Body of pancreas (tissue), 4 donors: Measurements from ENCODE around the gene NCOA3. TPM values are rescaled to one million over a fixed set of nuclear protein-coding genes. Genes with fewer than 3 reads are reported as not detected.
A peak's percentile ranks its signal among the peaks of the same experiment; 100 is the strongest.

Source experiments
- ATAC-seq: fragments of 150-250 bp; one replicate; pipeline ENCODE4 v1.9.1; 2016
- DNase-seq, 4 donors: peaks; one replicate each; pipeline ENCODE4 v3.0.0-alpha.2; 2019
- H3K27ac ChIP-seq, 4 donors: fragments of 200-600 bp; sonication (generic); 1 replicate in 3 of 4; 2 replicates in 1 of 4; pipeline versions ENCODE4 v1.5.1 to v1.6.1; 2016 to 2019; ENCODE audit warnings: mild to moderate bottlenecking in 1 of 4, mixed read lengths in 1 of 4, moderate library complexity in 1 of 4
- H3K27me3 ChIP-seq, 2 donors: fragments of 200-600 bp; sonication (generic); one replicate each; pipeline ENCODE4 v1.6.0; 2016; ENCODE audit warnings: mild to moderate bottlenecking in 1 of 2
- H3K36me3 ChIP-seq, 2 donors: fragments of 200-600 bp; sonication (generic); replicated peaks in 1 of 2; 2 replicates each; pipeline ENCODE4 v1.5.1; 2016; ENCODE audit warnings: low read depth in 2 of 2; ENCODE audit not compliant: insufficient read depth in 1 of 2
- H3K4me1 ChIP-seq: fragments of 200-600 bp; sonication (generic); one replicate; pipeline ENCODE4 v1.6.0; 2016
- H3K4me3 ChIP-seq, 2 donors: fragments of 200-600 bp; sonication (generic); 1 replicate in 1 of 2; 2 replicates in 1 of 2; pipeline ENCODE4 v1.5.1; 2016 to 2019
- H3K9me3 ChIP-seq, 3 donors: fragments of 200-600 bp; sonication (generic); 1 replicate in 2 of 3; 2 replicates in 1 of 3; pipeline ENCODE4 v1.5.1; 2016
- POLR2A ChIP-seq, 3 donors: fragments of 450-650 bp; IDR thresholded peaks; one replicate each; pipeline ENCODE4 v1.6.1; 2016; ENCODE audit warnings: antibody characterized with exemption in 3 of 3, mild to moderate bottlenecking in 2 of 3
- WGBS, 2 donors: methylation state at CpG; one replicate each; pipeline ENCODE4 v1.1.5; 2017; 5-methylcytosine and 5-hydroxymethylcytosine counted together
- intact Hi-C: fragments of 100-400 bp; cut with DNase I; formaldehyde crosslinking; loops from one replicate; pipeline ENCODE4 v1.15.1; 2023
- total RNA-seq, 2 donors: library from RNA; depleted of rRNA; stranded (reverse); fragments of >200 nt; gene quantifications; one replicate each; pipeline ENCODE4 v1.1.0, GENCODE V29; 2016
- TF ChIP-seq, protein P1 (sequence below), 7 experiments: fragments of 450-650 bp in 4 of 7; fragments of 200-600 bp in 3 of 7; sonication (generic) in 3 of 7; IDR thresholded peaks; one replicate each; pipeline ENCODE4 v1.5.1; 2016 to 2019; ENCODE audit warnings: antibody characterized with exemption in 7 of 7

NCOA3 gene
- total RNA-seq, 2 donors from 2014 or later, result 14.8 to 17.1 TPM

- Histone ChIP-seq H3K9me3 (no peaks in the 10 kb centered on the region), H3K4me1 (peaks cover 36% of the 10 kb centered on the region), H3K4me3 (no peak overlapping the region), H3K27me3 (no peaks in the 10 kb centered on the region), H3K36me3 (no peaks in the 10 kb centered on the region), H3K27ac (no peak overlapping the region)
- no peak for TF ChIP-seq POLR2A (IDR thresholded peaks at IDR 0.05)
- TF ChIP-seq, protein P1, sequence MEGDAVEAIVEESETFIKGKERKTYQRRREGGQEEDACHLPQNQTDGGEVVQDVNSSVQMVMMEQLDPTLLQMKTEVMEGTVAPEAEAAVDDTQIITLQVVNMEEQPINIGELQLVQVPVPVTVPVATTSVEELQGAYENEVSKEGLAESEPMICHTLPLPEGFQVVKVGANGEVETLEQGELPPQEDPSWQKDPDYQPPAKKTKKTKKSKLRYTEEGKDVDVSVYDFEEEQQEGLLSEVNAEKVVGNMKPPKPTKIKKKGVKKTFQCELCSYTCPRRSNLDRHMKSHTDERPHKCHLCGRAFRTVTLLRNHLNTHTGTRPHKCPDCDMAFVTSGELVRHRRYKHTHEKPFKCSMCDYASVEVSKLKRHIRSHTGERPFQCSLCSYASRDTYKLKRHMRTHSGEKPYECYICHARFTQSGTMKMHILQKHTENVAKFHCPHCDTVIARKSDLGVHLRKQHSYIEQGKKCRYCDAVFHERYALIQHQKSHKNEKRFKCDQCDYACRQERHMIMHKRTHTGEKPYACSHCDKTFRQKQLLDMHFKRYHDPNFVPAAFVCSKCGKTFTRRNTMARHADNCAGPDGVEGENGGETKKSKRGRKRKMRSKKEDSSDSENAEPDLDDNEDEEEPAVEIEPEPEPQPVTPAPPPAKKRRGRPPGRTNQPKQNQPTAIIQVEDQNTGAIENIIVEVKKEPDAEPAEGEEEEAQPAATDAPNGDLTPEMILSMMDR (IDR thresholded peaks at IDR 0.05), result no peak
- 81 to 96% methylated on average over 2 of the region's 2 CpGs for WGBS, 2 donors
- no peak for DNase-seq
- no peak for ATAC-seq
- intact Hi-C loops, result no loop called here
Observed at GRCh38 chr20:47571426-47571825, 69.7 kb downstream of the NCOA3 start.

- DNase-seq, result no peak
- intact Hi-C loops, result no loop called here
- Histone ChIP-seq H3K36me3 (no peaks in the 10 kb centered on the region), H3K27me3 (no peaks in the 10 kb centered on the region), H3K9me3 (no peaks in the 10 kb centered on the region), H3K27ac (no peak overlapping the region), H3K4me3 (no peak overlapping the region), H3K4me1 (peaks cover 42% of the 10 kb centered on the region)
- no peak for ATAC-seq
- TF ChIP-seq POLR2A (IDR thresholded peaks at IDR 0.05), result no peak
- WGBS, 2 donors, result 93 to 95% methylated on average over 6 of the region's 6 CpGs
Observed at GRCh38 chr20:47572105-47572729, 70.5 kb downstream of the NCOA3 start.

- DNase-seq (no peak), ATAC-seq (no peak)
- WGBS, 2 donors, result 55 to 61% methylated on average over 3 of the region's 3 CpGs
- no peak overlapping the region for H3K4me3 ChIP-seq
- intact Hi-C loops, result no loop called here
- H3K36me3 ChIP-seq, result no peaks in the 10 kb centered on the region
- no peak for TF ChIP-seq POLR2A (IDR thresholded peaks at IDR 0.05)
- TF ChIP-seq, protein P1 (IDR thresholded peaks at IDR 0.05), result no peak
- no peaks in the 10 kb centered on the region for H3K27me3 ChIP-seq
- H3K4me1 ChIP-seq, result peaks cover 37% of the 10 kb centered on the region
- H3K27ac ChIP-seq, result no peak overlapping the region
- no peaks in the 10 kb centered on the region for H3K9me3 ChIP-seq
Observed at GRCh38 chr20:47573559-47573958, 71.9 kb downstream of the NCOA3 start.

DNA sequence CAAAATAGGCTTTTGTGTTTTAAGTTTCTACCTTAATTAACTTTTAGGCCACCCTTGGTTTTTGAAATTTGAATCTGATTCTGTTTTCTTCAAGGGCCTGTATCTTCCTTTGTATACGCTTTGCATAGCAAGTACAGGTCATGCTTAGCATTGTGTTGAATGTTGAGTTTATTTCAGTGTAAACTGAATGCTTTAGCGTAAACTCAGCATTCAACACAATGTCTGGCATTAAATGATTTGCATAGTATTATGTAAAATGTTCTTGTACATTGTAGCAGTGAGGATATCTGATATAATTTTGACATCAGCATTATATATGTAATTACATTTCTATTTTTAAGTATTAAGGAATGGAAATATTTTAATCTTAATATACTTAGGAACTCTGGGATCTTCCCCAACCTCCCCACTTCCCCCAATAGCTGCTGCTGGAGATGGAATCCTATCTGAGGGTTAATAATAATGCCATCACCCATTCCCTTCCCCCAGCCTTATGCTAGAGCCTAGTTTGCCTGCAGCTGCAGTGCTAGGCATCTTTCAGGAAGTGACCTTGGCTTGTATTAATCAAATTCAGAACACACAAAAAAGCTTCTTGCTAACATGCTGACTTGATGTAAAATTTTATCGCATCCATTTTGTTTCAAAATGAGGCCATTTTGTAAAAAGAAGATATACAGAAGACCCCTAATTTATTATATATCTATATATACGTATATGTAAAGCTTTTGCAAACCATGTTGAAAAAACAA lies 73.1 kb downstream of the NCOA3 start:
- TF ChIP-seq, protein P1 (IDR thresholded peaks at IDR 0.05), result no peak
- Histone ChIP-seq H3K9me3 (no peaks in the 10 kb centered on the region), H3K36me3 (no peaks in the 10 kb centered on the region), H3K27ac (peak overlapping the region in 1 of 4 donors; percentile 71), H3K4me1 (peaks cover 43% of the 10 kb centered on the region), H3K27me3 (no peaks in the 10 kb centered on the region), H3K4me3 (no peak overlapping the region)
- intact Hi-C loops, result no loop called here
- DNase-seq (peak in 2 of 4 donors; percentile 46 to 50), ATAC-seq (peak; percentile 57)
- WGBS, 2 donors, result 47 to 51% methylated on average over 4 of the region's 4 CpGs

GRCh38 chr20:47576516-47577033 lies 74.9 kb downstream of the NCOA3 start:
- H3K4me1 ChIP-seq, result peaks cover 47% of the 10 kb centered on the region
- peak; percentile 84 for ATAC-seq
- no peaks in the 10 kb centered on the region for H3K36me3 ChIP-seq
- no peaks in the 10 kb centered on the region for H3K27me3 ChIP-seq
- intact Hi-C loops, result no loop called here
- TF ChIP-seq, protein P1 (IDR thresholded peaks at IDR 0.05), result no peak
- no peak for TF ChIP-seq POLR2A (IDR thresholded peaks at IDR 0.05)
- peak; percentile 39 to 71 (median 58) for DNase-seq
- H3K27ac ChIP-seq, result peak overlapping the region in 3 of 4 donors; percentile 22 to 71 (median 31)
- no peak overlapping the region for H3K4me3 ChIP-seq
- H3K9me3 ChIP-seq, result no peaks in the 10 kb centered on the region
- 1 to 2% methylated on average over 4 of the region's 4 CpGs for WGBS, 2 donors
